ENCODE data around the gene TEX35. TPM values are rescaled to one million over a fixed set of nuclear protein-coding genes. Genes with fewer than 3 reads are reported as not detected.

Gene TEX35
- polyA plus RNA-seq, 3 donors = not detected

- intact Hi-C loops (cut with micrococcal nuclease) = no loop called here
- no peak overlapping the region for H2AFZ ChIP-seq (ENCODE audit: insufficient read depth, low read depth, low read length, poor library complexity, severe bottlenecking)
- no peaks in the 10 kb centered on the region for H3K27me3 ChIP-seq (ENCODE audit: control insufficient read depth in 2 of 2, insufficient read depth in 2 of 2, low read length in 2 of 2)
- H3K79me2 ChIP-seq (ENCODE audit: insufficient read depth, low read length) = no peaks in the 10 kb centered on the region
- 95% methylated on average over 4 of the region's 4 CpGs for WGBS (ENCODE audit: insufficient coverage)
- H3K4me1 ChIP-seq (ENCODE audit: control insufficient read depth in 1 of 2, insufficient read depth in 2 of 2, low read length in 2 of 2) = no peaks in the 10 kb centered on the region
- H4K20me1 ChIP-seq (ENCODE audit: insufficient read depth, low read length) = no peaks in the 10 kb centered on the region
- Mint-ChIP-seq H3K36me3 (no peaks in the 10 kb centered on the region), H3K4me3 (no peak overlapping the region), H3K9me3 (no peaks in the 10 kb centered on the region), H3K4me1 (no peaks in the 10 kb centered on the region), H3K27ac (no peak overlapping the region), H3K27me3 (ENCODE audit: low read depth in 3 of 3) (no peaks in the 10 kb centered on the region)
- no peak overlapping the region for H3K27ac ChIP-seq (ENCODE audit: low read depth in 1 of 2, low read length in 2 of 2)
- no peak for DNase-seq
- TF ChIP-seq, protein P1, sequence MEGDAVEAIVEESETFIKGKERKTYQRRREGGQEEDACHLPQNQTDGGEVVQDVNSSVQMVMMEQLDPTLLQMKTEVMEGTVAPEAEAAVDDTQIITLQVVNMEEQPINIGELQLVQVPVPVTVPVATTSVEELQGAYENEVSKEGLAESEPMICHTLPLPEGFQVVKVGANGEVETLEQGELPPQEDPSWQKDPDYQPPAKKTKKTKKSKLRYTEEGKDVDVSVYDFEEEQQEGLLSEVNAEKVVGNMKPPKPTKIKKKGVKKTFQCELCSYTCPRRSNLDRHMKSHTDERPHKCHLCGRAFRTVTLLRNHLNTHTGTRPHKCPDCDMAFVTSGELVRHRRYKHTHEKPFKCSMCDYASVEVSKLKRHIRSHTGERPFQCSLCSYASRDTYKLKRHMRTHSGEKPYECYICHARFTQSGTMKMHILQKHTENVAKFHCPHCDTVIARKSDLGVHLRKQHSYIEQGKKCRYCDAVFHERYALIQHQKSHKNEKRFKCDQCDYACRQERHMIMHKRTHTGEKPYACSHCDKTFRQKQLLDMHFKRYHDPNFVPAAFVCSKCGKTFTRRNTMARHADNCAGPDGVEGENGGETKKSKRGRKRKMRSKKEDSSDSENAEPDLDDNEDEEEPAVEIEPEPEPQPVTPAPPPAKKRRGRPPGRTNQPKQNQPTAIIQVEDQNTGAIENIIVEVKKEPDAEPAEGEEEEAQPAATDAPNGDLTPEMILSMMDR (IDR thresholded peaks at IDR 0.05) = no peak
- no peak overlapping the region for H3K4me2 ChIP-seq (replicated peaks; ENCODE audit: extremely low read depth, low read length, poor library complexity, severe bottlenecking)
- H3K9ac ChIP-seq (ENCODE audit: insufficient read depth, low read length, poor library complexity, severe bottlenecking) = no peak overlapping the region
- H3K4me3 ChIP-seq (replicated peaks in 1 of 3; ENCODE audit: low read depth in 2 of 3, low read length in 3 of 3) = no peak overlapping the region
- H3K9me3 ChIP-seq (replicated peaks in 1 of 2; ENCODE audit: control insufficient read depth in 1 of 2, insufficient read depth in 1 of 2, low read length in 2 of 2) = no peaks in the 10 kb centered on the region
- no peaks in the 10 kb centered on the region for H3K36me3 ChIP-seq (replicated peaks in 1 of 2; ENCODE audit: control insufficient read depth in 1 of 2, insufficient read depth in 2 of 2, low read length in 2 of 2)
These were observed 6.0 kb downstream of the TEX35 start for GRCh38 chr1:178518894-178519293.

- H3K27ac Mint-ChIP-seq = no peak overlapping the region
- H2AFZ ChIP-seq (ENCODE audit: insufficient read depth, low read depth, low read length, poor library complexity, severe bottlenecking) = no peak overlapping the region
- H3K4me2 ChIP-seq (replicated peaks; ENCODE audit: extremely low read depth, low read length, poor library complexity, severe bottlenecking) = no peak overlapping the region
- H3K36me3 ChIP-seq (replicated peaks in 1 of 2; ENCODE audit: control insufficient read depth in 1 of 2, insufficient read depth in 2 of 2, low read length in 2 of 2) = no peaks in the 10 kb centered on the region
- no peak overlapping the region for H3K27ac ChIP-seq (ENCODE audit: low read depth in 1 of 2, low read length in 2 of 2)
- H3K9ac ChIP-seq (ENCODE audit: insufficient read depth, low read length, poor library complexity, severe bottlenecking) = no peak overlapping the region
- TF ChIP-seq, protein P1 (IDR thresholded peaks at IDR 0.05) = no peak
- no peaks in the 10 kb centered on the region for H3K79me2 ChIP-seq (ENCODE audit: insufficient read depth, low read length)
- peaks cover 0 to 5% (median 0%) of the 10 kb centered on the region in 7 donors for H3K9me3 Mint-ChIP-seq
- H3K27me3 Mint-ChIP-seq (ENCODE audit: low read depth in 3 of 3) = peaks cover 0 to 2% (median 1%) of the 10 kb centered on the region in 3 donors
- H3K4me1 ChIP-seq (ENCODE audit: control insufficient read depth in 1 of 2, insufficient read depth in 2 of 2, low read length in 2 of 2) = no peaks in the 10 kb centered on the region
- intact Hi-C loops (cut with micrococcal nuclease) = no loop called here
- no peak for DNase-seq
- no peak overlapping the region for H3K4me3 Mint-ChIP-seq
- no peaks in the 10 kb centered on the region for H4K20me1 ChIP-seq (ENCODE audit: insufficient read depth, low read length)
- H3K4me3 ChIP-seq (replicated peaks in 1 of 3; ENCODE audit: low read depth in 2 of 3, low read length in 3 of 3) = no peak overlapping the region
- H3K36me3 Mint-ChIP-seq = no peaks in the 10 kb centered on the region
- no peaks in the 10 kb centered on the region for H3K27me3 ChIP-seq (ENCODE audit: control insufficient read depth in 2 of 2, insufficient read depth in 2 of 2, low read length in 2 of 2)
- WGBS (ENCODE audit: insufficient coverage) = 98% methylated on average over 5 of the region's 11 CpGs
- no peaks in the 10 kb centered on the region for H3K9me3 ChIP-seq (replicated peaks in 1 of 2; ENCODE audit: control insufficient read depth in 1 of 2, insufficient read depth in 1 of 2, low read length in 2 of 2)
- no peaks in the 10 kb centered on the region for H3K4me1 Mint-ChIP-seq
These were observed 7.9 kb downstream of the TEX35 start for GRCh38 chr1:178520803-178521202.

Data from CD14-positive monocyte (primary cell).